Measurements from ENCODE around the gene INPP4A. TPM values are rescaled to one million over a fixed set of nuclear protein-coding genes. Genes with fewer than 3 reads are reported as not detected.

Gene INPP4A
- total and polyA plus RNA-seq, 2 of the 13 experiments (the other 11 are each of a cell fraction or from before 2014, with no cell fraction given), result 10.1 to 10.9 TPM

DNA sequence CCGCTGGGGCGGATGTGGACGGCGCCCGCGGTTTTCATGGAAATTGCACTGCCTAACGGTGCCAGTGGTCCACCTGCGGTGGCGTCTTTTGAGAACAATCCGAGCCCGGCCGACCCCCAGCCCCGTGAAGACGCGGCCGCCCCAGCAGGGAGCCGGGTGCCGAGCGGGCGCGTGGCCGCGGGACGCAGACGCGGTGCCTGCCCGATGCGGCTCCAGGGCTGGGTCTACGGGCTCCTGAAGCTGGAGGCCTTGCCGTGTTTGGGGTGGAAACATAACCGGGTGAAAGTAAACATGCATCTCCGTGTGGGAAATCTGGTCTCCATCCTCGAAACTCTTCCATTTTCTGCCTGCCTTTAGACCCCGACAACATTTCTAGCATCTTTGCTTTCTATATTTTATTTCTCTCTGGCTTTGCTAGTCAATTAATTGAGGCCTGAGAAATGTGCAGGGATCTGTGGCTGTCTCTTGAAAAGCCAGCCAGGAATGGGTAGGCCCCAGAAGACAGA lies 572 bp downstream of the INPP4A start (continued):
- TF ChIP-seq, protein P1, sequence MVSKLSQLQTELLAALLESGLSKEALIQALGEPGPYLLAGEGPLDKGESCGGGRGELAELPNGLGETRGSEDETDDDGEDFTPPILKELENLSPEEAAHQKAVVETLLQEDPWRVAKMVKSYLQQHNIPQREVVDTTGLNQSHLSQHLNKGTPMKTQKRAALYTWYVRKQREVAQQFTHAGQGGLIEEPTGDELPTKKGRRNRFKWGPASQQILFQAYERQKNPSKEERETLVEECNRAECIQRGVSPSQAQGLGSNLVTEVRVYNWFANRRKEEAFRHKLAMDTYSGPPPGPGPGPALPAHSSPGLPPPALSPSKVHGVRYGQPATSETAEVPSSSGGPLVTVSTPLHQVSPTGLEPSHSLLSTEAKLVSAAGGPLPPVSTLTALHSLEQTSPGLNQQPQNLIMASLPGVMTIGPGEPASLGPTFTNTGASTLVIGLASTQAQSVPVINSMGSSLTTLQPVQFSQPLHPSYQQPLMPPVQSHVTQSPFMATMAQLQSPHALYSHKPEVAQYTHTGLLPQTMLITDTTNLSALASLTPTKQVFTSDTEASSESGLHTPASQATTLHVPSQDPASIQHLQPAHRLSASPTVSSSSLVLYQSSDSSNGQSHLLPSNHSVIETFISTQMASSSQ (IDR thresholded peaks at IDR 0.05; ENCODE audit: low read depth), result no peak
- TF ChIP-seq, protein P1 (CRISPR knock-in tag; IDR thresholded peaks at IDR 0.05; ENCODE audit: borderline replicate concordance), result no peak
- no peak for TF ChIP-seq ZNF235 (CRISPR knock-in tag; IDR thresholded peaks at IDR 0.05; ENCODE audit: borderline replicate concordance)
- TF ChIP-seq KAT2B (IDR thresholded peaks at IDR 0.05; ENCODE audit: borderline replicate concordance, low read depth, low read length), result no peak
- no peak for TF ChIP-seq ZBTB3 (CRISPR knock-in tag; IDR thresholded peaks at IDR 0.05; ENCODE audit: borderline replicate concordance, low read depth)
- TF ChIP-seq SP2 (CRISPR knock-in tag; IDR thresholded peaks at IDR 0.05), result no peak
- TF ChIP-seq DMAP1 (CRISPR knock-in tag; IDR thresholded peaks at IDR 0.05), result peak; percentile 25; the same call in 1 of the 2 replicates
- TF ChIP-seq CAMTA2 (CRISPR knock-in tag; IDR thresholded peaks at IDR 0.05; ENCODE audit: borderline replicate concordance), result no peak
- TF ChIP-seq SKI (IDR thresholded peaks at IDR 0.05; ENCODE audit: partially characterized antibody), result no peak
- TF ChIP-seq ZNF83 (CRISPR knock-in tag; IDR thresholded peaks at IDR 0.05; ENCODE audit: borderline replicate concordance), result no peak
- no peak for TF ChIP-seq XRCC5 (optimal IDR thresholded peaks at IDR 0.05; ENCODE audit: low read length)
- TF ChIP-seq RARA (CRISPR knock-in tag; IDR thresholded peaks at IDR 0.05), result no peak
- TF ChIP-seq MTF2 (CRISPR knock-in tag; IDR thresholded peaks at IDR 0.05; ENCODE audit: borderline replicate concordance), result no peak
- no peak for TF ChIP-seq TERF1 (CRISPR knock-in tag; IDR thresholded peaks at IDR 0.05)
- TF ChIP-seq KDM5A (IDR thresholded peaks at IDR 0.05; ENCODE audit: borderline replicate concordance, low read length), result no peak
- no peak for TF ChIP-seq RCOR2 (CRISPR knock-in tag; IDR thresholded peaks at IDR 0.05)
- TF ChIP-seq CBFB (CRISPR knock-in tag; IDR thresholded peaks at IDR 0.05), result no peak
- TF ChIP-seq ZNF672 (CRISPR knock-in tag; IDR thresholded peaks at IDR 0.05), result no peak
- no peak for TF ChIP-seq RBM22 (optimal IDR thresholded peaks at IDR 0.05; ENCODE audit: low read length)
- TF ChIP-seq ZSCAN29 (CRISPR knock-in tag; conservative IDR thresholded peaks at IDR 0.05), result no peak
